Activated CD4-positive, alpha-beta T cell treated with anti-CD3 and anti-CD28 coated beads for 48 hours (primary cell): ENCODE results near the gene STXBP3.
"Not testable (repeated sequence)": the region's sequence is repeated elsewhere in the genome, so short reads cannot be mapped to it uniquely, and the experiment has no call there.

Experiments
- DNase-seq: peaks from one replicate; pipeline ENCODE4 v3.0.0-alpha.2; 2020

The STXBP3 gene

DNA sequence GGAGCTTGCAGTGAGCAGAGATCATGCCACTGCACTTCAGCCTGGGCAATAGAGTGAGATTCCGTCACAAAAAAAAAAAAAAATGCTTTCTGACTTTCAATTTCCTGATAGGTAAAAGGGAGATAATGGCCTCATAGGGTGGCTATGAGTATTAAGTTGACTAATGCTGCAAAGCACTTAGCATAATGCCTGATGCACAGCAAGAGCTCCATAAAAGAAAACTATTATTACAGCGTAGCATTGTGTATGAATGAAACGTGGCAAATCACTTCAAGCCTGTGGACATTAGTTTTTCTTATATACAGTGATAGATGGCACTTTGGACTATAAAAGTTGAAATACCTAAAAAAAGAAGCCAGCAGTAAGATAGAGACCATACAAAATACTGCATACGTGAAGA, 17.0 kb upstream of the STXBP3 start:
- no peak for DNase-seq

DNA sequence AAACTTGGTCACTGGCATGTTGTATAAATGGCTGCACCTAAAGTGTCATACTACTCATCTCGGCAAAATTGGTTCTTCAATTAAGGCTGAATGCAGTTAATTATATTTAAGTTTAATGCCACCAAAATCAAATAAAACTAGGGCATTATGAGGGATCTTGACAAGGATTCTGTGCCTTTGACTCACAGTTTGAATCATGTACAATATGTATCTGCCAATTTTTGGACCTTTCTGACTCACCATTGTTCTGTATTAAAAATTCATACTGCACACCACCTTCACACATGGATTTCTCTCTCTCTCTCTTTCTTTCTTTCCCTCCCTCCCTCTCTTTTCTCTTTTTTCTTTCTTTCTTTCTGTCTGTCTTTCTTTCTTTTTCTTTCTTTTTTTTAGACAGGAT, 14.1 kb upstream of the STXBP3 start:
- no peak for DNase-seq

DNA sequence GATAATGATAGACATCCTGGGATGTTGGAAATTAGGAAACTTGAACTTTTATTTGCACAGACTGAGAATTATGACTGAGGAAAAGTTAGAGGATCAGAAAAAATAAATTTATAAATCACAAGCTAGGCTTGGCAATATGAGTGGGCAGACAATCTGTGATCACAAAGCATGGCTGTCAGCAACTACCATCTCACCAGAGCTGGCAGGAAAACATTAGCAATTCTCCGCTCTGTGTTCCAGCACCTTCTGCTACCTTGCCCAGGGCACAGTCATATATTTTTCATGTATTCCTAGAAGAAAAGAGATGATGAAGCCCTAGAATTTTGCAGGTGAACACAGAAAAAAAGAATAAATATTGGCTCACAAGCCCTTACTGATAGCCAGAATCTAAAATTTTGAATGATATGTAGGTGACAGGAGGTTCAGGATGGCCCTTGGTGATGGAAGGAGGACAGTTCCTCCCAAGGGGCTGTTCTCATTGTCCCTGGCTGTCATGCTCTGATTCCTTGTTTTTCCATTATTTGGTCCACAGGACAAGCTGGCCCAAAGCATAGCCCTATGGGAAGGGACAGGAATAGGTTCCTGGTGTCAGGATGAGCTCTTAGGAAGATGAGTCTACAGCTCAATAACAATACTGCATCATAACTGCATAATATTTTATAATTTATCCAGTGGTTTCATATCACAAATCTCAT, 12.2 kb upstream of the STXBP3 start:
- DNase-seq = no peak

DNA sequence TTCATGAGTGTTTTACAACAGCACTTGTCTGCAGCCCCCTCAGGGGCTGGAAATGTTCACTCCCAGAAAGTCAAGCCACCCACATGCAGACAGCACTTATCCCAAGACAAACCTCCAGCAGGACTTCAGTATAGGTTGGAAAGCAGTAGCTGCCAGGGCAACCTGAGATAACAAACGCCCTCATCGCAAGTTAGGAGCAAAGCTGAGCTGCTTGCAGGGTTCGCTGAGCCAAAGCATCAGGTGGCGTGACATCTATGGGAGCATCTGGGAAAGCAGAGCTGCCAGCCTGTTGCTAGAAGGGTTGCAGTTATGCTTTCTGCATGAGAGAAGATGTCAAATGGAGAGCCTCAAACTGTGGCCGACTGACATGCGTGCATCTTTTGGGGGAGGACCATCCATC, 4.2 kb upstream of the STXBP3 start:
- DNase-seq = no peak

DNA sequence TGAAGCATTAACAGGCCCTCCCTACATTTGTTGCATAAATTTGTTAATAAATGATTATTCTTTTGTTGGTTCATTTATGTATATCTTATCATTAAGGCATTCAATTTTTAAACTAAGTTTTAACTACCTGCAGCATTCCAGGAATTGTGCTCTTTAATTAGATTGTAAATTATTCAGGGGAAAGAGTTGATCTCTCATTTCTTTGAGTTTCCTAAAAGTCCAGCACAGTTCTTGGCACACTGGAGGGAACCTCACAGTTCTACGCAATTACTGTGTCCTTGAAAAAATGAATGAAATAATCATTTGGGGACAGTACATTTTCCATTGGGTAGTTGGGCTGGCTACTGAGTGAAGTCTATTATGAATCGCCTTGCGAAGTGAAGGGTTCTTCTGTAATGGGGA, 493 bp upstream of the STXBP3 start:
- no peak for DNase-seq

DNA sequence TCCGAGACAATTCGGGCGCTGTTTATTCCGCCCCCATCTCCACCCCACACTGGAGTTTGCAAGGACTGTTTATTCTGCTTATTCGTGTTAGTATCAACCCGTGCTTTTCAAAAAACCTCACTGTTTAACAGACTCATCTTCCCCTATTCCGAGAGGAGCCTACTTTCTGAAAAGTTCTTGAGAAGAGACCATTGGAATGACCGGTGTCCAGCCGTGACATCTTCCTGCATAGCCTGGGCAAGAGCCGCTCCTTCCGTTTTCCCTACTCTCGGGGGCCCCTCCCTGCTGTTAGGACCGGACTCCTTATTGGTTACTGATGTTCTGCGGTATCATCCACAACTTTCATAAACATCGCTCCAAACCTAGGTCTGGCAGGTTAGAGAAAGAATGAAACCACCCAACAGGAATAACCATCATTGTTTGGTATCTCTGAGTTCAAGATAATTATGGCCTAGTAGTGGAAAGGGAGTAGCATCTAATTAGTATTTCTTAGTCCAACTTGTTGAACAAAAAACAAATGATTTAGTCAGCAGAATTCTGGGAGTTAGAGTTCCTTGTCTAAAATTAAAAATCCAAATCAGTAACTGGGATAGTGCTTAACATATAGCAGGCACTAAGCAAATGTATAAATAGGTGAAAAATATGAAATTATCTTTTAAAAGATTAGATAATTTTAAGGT, 837 bp downstream of the STXBP3 start:
- peak; percentile 58 for DNase-seq

DNA sequence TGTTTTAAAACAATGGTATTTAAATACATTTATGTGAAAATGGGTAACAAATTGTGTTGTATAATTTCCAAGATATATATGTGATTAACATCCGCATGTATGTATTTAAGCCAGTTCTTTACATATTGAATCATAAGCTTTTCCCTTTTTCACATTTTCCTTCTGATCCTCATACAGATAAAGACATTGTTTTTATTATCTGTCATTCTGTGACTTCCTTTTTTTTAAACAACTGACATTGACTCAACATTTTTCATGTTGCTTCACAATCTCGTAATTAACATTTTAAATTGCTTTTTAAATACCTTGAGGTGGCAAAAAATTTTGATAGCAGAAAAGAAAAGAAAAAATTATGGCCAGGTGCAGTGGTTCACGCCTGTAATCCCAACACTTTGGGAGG, 1.4 kb downstream of the STXBP3 start:
- no peak for DNase-seq

DNA sequence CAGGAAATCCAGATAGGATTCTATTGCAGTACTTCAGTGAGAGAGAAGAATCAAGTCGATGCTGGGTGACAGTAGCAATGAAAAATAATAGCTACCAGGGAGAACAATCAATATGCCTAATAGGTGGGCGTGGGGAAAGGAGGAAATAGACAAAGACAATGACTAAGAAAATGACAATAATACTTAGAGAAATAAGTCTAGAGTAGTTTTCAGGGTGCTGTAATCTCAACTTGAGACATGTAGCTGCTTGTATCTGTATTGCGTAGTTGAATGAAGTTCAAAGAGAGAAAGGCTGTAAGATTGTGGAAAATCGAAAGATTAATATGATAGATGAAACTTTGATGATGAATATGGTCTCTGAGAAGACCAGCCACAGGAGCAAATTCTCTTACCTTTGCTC, 2.6 kb downstream of the STXBP3 start:
- no peak for DNase-seq

DNA sequence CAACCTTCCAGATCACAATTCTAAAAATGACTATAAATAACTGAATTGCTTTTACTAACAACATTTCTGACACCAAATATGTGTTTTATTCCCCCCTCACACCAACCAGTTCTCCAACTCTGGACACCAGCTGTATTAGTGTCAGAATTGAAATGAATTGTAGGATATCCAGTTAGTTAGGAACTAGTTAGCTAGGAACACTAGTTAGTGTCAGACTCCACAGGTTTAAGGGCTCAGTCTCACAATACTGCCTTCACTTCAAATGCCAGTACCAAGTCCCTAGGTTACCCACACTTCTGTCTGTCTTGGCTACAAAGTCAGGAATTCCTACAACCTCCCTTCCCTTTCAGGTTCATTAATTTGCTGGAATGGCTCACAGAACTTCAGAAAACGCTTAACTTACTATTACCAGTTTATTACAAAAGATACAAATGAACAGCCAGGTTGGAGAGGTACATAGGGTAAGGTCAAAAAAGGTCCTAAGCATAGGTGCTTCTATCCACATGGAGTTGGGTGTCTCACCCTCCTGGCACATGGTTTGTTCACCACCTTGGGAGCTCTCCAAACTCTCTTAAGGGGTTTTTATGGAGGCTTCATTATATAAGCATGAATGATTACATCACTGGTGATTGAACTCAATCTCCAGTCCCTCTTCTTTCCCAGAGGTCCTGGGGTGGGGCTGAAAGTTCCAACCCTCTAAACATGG, 4.2 kb downstream of the STXBP3 start:
- DNase-seq = no peak

DNA sequence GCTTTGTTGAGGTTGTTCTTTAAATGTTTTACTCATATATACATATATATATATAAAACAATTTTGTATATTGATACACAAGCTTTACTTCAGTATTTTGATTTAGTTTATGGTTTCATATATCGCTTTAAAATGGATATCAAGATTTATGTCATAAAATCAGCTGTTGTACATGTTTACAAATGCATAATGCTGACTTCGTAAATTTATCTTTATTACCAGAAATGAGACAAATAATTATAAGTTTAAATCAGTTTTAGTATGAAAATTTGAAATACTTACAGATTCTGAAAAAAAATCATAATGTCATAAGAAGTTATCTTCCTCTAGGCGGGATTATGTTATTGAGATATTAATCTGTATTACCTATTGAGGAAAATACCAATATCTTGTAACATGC, 6.9 kb downstream of the STXBP3 start:
- no peak for DNase-seq

DNA sequence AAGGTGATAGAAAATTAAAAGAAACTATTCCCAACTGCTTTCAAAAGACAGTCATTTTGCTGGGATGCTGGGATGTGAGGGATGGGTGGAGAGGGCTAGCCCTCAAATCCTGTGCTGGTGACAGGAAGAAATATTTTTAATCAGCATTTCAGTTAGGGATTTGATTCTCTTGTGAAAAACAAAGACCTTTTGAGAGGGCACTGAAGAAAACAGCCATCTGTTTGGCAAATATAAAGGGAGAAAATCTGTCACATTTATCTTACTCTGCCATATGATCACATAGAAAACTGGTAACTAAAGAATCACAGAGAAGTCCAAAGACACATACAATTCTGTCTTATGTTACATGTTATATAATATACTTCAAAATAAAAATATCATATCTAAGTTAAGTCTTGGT, 12.3 kb downstream of the STXBP3 start:
- DNase-seq = no peak

DNA sequence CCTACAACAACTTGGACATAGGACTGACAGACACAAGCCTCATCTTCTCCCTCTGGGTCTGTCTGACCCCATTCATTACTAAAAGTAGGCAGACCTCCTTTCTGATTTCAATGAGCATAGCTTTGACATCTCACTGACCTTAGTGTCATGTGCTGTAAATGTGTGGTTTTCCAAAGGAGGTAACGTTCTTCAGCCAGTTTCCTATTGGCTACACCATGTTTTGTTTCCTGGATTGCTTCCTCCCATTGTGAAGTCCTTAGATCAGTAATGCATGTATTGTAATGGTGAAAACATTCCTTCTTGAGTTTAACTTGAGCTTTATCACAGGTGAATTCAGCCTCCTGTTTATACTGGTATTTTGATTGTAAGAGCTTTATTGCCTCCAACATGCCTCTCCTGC, 20.6 kb downstream of the STXBP3 start:
- DNase-seq = no peak

DNA sequence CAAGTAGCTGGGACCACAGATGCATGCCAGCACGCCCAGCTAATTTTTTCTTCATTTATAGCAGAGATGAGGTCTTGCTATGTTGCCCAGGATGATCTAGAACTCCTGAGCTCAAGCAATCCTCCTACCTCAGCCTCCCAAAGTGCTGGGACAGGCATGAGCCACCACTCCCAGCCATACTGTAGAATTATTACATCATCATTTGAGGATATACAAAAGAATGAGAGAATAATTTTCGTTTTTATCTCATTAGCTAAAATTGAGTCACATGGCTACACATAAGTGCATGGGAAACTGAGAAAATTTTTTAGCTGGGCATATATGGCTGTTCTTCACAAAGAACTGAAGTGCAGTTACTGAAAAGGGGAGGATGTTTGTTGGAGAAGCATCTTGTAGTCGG, 21.2 kb downstream of the STXBP3 start:
- DNase-seq = no peak

DNA sequence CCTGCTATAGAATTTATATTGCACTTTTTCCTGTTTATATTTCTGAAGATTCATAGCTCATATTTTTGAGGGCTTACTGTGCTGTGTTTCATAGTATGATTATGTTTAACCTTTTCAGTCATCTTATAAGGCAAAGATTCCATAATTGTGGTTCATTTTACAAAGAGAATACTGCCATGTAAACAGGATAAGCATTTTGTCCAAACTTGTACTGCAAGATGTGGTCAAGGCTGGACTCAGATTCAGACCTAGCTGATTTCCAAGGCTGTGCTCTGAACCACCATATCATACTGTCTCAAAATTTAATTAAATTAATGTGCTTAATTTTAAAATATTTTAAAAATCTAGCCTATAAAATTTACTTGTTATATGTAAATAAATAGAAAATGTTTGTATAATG, 31.4 kb downstream of the STXBP3 start:
- DNase-seq = no peak

DNA sequence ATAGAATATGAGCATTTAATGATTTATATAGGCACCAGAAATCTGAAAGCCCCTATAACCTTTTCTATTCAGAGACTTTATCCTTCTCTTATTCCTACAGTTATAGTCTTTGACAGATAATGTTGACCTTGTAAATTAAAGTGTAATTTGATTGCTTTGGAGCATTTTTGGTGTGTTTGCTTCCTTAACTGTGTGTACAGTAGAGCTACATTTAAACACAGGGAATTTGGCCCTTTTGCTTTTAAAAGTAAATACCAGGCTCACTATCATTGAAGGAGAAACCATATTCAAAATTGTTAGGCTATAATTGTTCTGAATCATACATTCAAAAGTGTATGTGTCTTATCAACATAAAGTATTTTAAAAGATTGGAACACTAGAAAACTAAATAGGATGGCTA, 33.0 kb downstream of the STXBP3 start:
- no peak for DNase-seq

DNA sequence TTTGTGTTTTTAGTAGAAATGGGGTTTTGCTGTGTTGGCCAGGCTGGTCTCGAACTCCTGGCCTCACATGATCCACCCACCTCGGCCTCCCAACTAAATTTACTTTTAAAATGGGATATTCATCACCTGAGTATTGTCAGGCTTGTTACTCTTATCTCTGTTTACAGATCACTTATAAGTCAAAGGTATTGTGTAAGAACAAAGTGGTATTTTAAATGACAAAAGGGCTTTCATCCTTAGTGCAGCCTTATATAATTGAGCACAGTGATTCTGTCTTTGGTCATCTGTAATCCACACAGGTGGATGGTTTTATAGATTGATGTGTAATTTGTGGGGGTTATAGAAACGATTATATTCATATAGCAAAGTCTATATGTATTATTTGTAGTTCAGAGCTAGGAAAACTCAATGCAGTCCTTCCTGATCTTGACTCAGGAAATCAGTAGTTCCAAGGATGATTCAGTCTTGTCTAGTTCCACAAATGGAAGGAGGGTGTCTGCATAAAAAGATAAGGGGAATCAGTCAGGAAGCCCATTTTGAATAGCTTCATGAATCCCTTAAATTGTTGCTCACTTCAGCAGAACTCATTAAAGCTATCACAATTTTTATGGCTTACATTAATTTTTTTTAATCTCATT, 34.6 kb downstream of the STXBP3 start:
- DNase-seq = no peak

DNA sequence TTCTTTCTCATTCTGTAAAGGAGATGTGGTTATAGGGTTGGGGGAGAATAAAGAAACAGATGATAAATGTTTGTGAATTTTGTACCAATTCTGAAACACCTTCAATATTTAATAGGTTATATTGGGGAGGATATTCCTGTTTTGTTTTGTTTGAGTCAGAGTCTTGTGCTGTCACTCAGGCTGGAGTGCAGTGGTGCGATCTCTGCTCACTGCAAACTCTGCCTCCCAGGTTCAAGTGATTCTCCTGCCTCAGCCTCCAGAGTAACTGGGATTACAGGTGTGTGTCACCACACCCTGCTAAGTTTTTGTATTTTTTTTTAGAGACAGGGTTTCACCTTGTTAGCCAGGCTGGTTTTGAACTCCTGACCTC, 35.1 kb downstream of the STXBP3 start:
- not testable (repeated sequence) for DNase-seq

DNA sequence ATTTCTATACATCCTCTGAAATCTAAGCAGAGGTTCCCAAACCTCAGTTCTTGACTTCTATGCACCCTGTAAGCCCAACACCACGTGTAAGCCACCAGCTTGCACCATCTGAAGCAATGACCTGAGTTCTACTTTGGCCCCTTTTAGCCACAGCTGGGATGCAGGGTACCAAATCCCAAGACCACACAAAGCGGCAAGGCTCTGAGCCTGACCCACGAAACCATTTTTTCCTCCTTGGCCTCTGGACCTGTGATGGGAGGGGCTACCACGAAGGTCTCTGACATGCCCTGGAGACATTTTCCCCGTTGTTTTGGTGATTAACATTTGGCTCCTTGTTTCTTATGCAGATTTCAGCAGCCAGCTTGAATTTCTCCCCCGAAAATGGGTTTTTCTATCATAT, 38.8 kb downstream of the STXBP3 start:
- DNase-seq = no peak

DNA sequence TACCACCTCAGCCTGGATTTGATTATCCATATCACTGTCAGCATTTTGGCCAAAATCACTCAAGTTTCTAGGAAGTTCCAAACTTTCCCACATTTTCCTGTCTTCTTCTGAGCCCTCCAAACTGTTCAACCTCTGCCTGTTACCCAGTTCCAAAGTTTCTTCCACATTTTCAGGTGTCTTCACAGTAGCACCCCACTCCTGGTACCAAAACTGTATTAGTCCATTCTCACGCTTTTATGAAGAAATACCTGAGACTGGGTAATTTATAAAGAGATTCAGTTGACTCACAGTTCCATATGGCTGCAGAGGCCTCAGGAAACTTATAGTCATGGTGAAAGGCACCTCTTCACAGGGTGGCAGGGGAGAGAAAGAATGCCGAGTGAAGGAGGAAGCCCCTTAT, 39.4 kb downstream of the STXBP3 start:
- DNase-seq = no peak

DNA sequence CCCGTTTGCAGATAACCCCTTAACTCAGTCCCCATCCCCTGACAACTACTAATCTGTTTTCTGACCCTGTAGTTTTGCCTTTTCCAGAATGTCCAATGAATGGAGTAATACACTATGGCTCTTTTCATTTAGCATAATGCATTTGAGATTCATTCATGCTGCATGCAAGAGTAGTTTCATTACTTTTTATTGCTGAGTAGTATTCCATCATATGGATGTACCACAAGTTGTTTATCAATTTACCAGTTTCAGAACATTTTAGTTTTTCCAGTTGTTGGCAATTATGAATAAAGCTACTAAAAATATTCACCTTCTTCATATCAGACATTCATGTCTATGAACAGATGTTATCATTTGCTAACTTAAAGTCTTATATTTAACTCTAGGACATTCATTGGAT, 45.3 kb downstream of the STXBP3 start:
- no peak for DNase-seq

DNA sequence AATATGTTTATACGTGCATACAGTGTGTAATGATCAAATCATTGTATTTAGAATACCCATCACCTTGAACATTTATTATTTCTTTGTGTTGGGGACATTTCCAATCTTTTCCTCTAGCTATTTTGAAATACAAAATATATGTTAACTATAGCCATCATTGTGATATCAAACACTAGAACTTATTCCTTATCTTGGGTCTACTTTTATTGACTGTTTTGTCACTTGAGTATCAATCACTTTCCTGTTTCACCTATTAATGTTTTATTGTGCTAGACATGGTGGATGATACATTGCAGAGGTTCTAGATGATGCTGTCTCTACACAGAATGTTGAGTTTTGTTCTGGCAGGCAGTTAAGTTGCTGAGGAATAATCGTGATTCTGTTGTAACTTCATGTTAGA, 45.9 kb downstream of the STXBP3 start:
- no peak for DNase-seq

DNA sequence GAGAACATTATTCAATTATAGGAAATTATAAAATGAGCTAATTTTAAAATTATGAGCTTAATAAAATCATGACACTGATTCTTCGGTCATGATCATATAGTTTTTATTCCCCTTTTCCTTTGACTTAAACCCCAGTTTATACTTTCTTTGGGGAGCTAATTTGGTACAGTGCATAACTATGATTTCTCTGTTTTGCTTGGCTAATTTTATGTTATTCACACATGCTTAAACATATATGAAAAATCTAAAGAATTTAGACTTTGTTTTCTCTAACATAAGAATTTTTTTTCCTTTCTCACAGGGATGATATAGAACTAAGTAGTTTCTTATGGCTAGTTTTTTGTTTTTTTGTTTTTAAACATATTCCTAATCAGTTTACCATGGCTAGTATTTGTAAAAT, 52.5 kb downstream of the STXBP3 start:
- DNase-seq = no peak

DNA sequence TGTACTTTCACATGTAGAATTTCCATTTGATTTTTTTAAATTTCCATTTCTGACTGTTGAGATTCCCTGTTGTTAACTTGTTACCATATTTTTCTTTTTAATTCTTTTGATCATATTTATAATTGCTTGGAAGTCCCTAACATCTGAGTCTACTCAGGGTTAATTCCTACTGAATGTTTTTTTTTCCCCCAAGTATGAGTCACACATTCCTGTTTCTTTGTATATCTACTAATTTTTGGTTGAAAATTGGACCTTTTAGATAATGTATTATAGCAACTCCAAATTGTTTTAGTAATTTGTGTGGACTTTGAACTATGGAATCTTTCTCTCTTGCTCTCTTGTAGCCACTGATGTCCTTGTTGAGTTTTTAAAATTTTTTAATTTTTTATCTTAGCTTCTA, 54.6 kb downstream of the STXBP3 start:
- DNase-seq = no peak

DNA sequence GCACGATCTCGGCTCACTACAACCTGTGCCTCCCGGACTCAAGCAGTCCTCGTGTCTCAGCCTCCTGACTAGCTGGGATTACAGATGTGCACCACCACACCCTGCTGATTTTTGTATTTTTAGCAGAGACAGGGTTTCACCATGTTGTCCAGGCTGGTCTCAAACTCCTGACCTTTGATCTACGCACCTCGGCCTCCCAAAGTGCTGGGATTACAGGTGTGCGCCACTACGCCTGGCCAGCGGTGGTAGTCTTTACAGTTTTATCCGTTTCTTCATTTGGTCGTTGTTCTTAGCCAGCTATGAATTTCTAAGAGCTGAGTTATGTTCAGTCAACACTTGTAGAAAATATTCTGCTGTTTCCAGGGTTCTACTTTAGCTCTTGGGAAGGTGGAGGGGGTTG, 57.1 kb downstream of the STXBP3 start:
- no peak for DNase-seq
